H9 (cell line): ENCODE data around the gene SNED1. TPM values are rescaled to one million over a fixed set of nuclear protein-coding genes. Genes with fewer than 3 reads are reported as not detected.

ENCODE experiments used
- DNase-seq: peaks from one replicate; pipeline ENCODE4 v3.0.0-alpha.2; 2017
- H2AFZ ChIP-seq: one replicate; pipeline ENCODE4 v1.6.1; 2013; ENCODE audit warnings: mild to moderate bottlenecking, low read length, control low read depth, moderate library complexity
- H2AK5ac ChIP-seq: 2 replicates; pipeline ENCODE4 v1.6.1; 2013; ENCODE audit warnings: low read length, control low read depth, mixed read lengths; ENCODE audit not compliant: insufficient read length
- H2BK120ac ChIP-seq: one replicate; pipeline ENCODE4 v1.6.1; 2013; ENCODE audit warnings: low read depth, mild to moderate bottlenecking, low read length, control low read depth, inconsistent platforms; ENCODE audit not compliant: poor library complexity, severe bottlenecking
- H2BK12ac ChIP-seq: 2 replicates; pipeline ENCODE4 v1.6.1; 2013; ENCODE audit warnings: low read length, control low read depth, mixed read lengths, low read depth; ENCODE audit not compliant: insufficient read length
- H2BK15ac ChIP-seq: 2 replicates; pipeline ENCODE4 v1.6.1; 2013; ENCODE audit warnings: low read depth, low read length, control low read depth
- H2BK20ac ChIP-seq: one replicate; pipeline ENCODE4 v1.6.1; 2013; ENCODE audit warnings: low read depth, mild to moderate bottlenecking, low read length, control low read depth, inconsistent platforms; ENCODE audit not compliant: poor library complexity, severe bottlenecking
- H2BK5ac ChIP-seq: 2 replicates; pipeline ENCODE4 v1.6.1; 2013; ENCODE audit warnings: low read length, control low read depth, mixed read lengths; ENCODE audit not compliant: insufficient read length
- H3K14ac ChIP-seq: 2 replicates; pipeline ENCODE4 v1.6.1; 2013; ENCODE audit warnings: low read length, control low read depth; ENCODE audit not compliant: insufficient read depth
- H3K18ac ChIP-seq: 2 replicates; pipeline ENCODE4 v1.6.1; 2013; ENCODE audit warnings: low read depth, mild to moderate bottlenecking, mixed read lengths, low read length, control low read depth; ENCODE audit not compliant: insufficient read length
- H3K23ac ChIP-seq: 2 replicates; pipeline ENCODE4 v1.6.1; 2013; ENCODE audit warnings: low read length, control low read depth, mixed read lengths, low read depth; ENCODE audit not compliant: insufficient read length
- H3K23me2 ChIP-seq: 2 replicates; pipeline ENCODE4 v1.6.1; 2013; ENCODE audit warnings: low read depth, mild to moderate bottlenecking, mixed read lengths, low read length, control low read depth; ENCODE audit not compliant: insufficient read length, poor library complexity, severe bottlenecking
- H3K27ac ChIP-seq: 2 replicates; pipeline ENCODE4 v1.5.1; 2013; ENCODE audit warnings: low read length, control low read depth, mixed read lengths, low read depth; ENCODE audit not compliant: insufficient read length
- H3K27me3 ChIP-seq: 2 replicates; pipeline ENCODE4 v1.6.1; 2013; ENCODE audit warnings: low read length, control low read depth, inconsistent platforms; ENCODE audit not compliant: insufficient read depth
- H3K4ac ChIP-seq: 2 replicates; pipeline ENCODE4 v1.6.1; 2013; ENCODE audit warnings: low read depth, mild to moderate bottlenecking, control low read depth, inconsistent platforms, low read length, moderate library complexity
- H3K4me1 ChIP-seq: 2 replicates; pipeline ENCODE4 v1.6.1; 2013; ENCODE audit warnings: low read length, control low read depth, inconsistent platforms; ENCODE audit not compliant: insufficient read depth
- H3K4me2 ChIP-seq: 2 replicates; pipeline ENCODE4 v1.6.1; 2013; ENCODE audit warnings: low read length, control low read depth, mixed read lengths; ENCODE audit not compliant: insufficient read length, insufficient read depth
- H3K56ac ChIP-seq: 2 replicates; pipeline ENCODE4 v1.6.1; 2013; ENCODE audit warnings: low read depth, mild to moderate bottlenecking, mixed read lengths, low read length, control low read depth; ENCODE audit not compliant: insufficient read length
- H3K79me1 ChIP-seq: 2 replicates; pipeline ENCODE4 v1.6.1; 2013; ENCODE audit warnings: low read depth, mild to moderate bottlenecking, moderate library complexity, low read length, control low read depth, inconsistent platforms; ENCODE audit not compliant: insufficient read depth, poor library complexity, severe bottlenecking
- H3K79me2 ChIP-seq: 2 replicates; pipeline ENCODE4 v1.6.1; 2013; ENCODE audit warnings: low read length, control low read depth, inconsistent platforms; ENCODE audit not compliant: insufficient read depth
- H3K9ac ChIP-seq: 2 replicates; pipeline ENCODE4 v1.6.1; 2013; ENCODE audit warnings: low read length, control low read depth, mixed read lengths; ENCODE audit not compliant: insufficient read length; ENCODE audit errors: extremely low read depth
- H3K9me3 ChIP-seq: one replicate; pipeline ENCODE4 v1.6.1; 2013; ENCODE audit warnings: low read depth, low read length, inconsistent platforms; ENCODE audit not compliant: control insufficient read depth
- H3T11ph ChIP-seq: one replicate; pipeline ENCODE4 v1.6.1; 2013; ENCODE audit warnings: mild to moderate bottlenecking, low read length, control low read depth, inconsistent platforms
- H4K20me1 ChIP-seq: one replicate; pipeline ENCODE4 v1.6.1; 2013; ENCODE audit not compliant: control insufficient read depth, insufficient read length, insufficient read depth
- H4K5ac ChIP-seq: 2 replicates; pipeline ENCODE4 v1.6.1; 2013; ENCODE audit warnings: low read depth, mild to moderate bottlenecking, mixed read lengths, low read length, control low read depth; ENCODE audit not compliant: insufficient read length
- H4K8ac ChIP-seq: replicated peaks from 2 replicates; pipeline ENCODE4 v1.6.1; 2013; ENCODE audit warnings: low read length, control low read depth, mixed read lengths, low read depth; ENCODE audit not compliant: insufficient read length
- H4K91ac ChIP-seq: 2 replicates; pipeline ENCODE4 v1.6.1; 2013; ENCODE audit warnings: low read depth, mild to moderate bottlenecking, moderate library complexity, mixed read lengths, low read length, control low read depth; ENCODE audit not compliant: insufficient read length
- H3K27ac Mint-ChIP-seq, 3 experiments: 2 replicates in 2 of 3; 3 replicates in 1 of 3; pipeline ENCODE4 v1.8.0; 2020 to 2021; ENCODE audit warnings: mixed read lengths in 3 of 3, mild to moderate bottlenecking in 1 of 3, moderate library complexity in 1 of 3
- H3K27me3 Mint-ChIP-seq: 2 replicates; pipeline ENCODE4 v1.8.0; 2021; ENCODE audit warnings: low read depth, mild to moderate bottlenecking, moderate library complexity, mixed read lengths
- H3K36me3 Mint-ChIP-seq, 3 experiments: 2 replicates in 2 of 3; 3 replicates in 1 of 3; pipeline ENCODE4 v1.8.0; 2020 to 2021; ENCODE audit warnings: low read depth in 3 of 3, mixed read lengths in 3 of 3; ENCODE audit not compliant: insufficient read depth in 1 of 3
- H3K4me1 Mint-ChIP-seq, 2 experiments: 2 replicates each; pipeline ENCODE4 v1.8.0; 2020; ENCODE audit warnings: mixed read lengths in 2 of 2
- H3K4me3 Mint-ChIP-seq, 2 experiments: 2 replicates in 1 of 2; 3 replicates in 1 of 2; pipeline ENCODE4 v1.8.0; 2020 to 2021; ENCODE audit warnings: mild to moderate bottlenecking in 2 of 2, mixed read lengths in 2 of 2, moderate library complexity in 1 of 2
- H3K9me3 Mint-ChIP-seq, 2 experiments: 2 replicates in 1 of 2; 3 replicates in 1 of 2; pipeline ENCODE4 v1.8.0; 2020; ENCODE audit warnings: mild to moderate bottlenecking in 2 of 2, mixed read lengths in 2 of 2, moderate library complexity in 1 of 2
- WGBS: extraction: QIAGEN DNeasy Blood & Tissue Kit; methylation state at CpG from one replicate; pipeline ENCODE4 v1.1.7; 2013; ENCODE audit warnings: missing lambda C conversion rate, low lambda C conversion rate, mixed read lengths; ENCODE audit not compliant: insufficient read length; ENCODE audit errors: extremely low coverage; 5-methylcytosine and 5-hydroxymethylcytosine counted together
- total RNA-seq: library from RNA; stranded (reverse); gene quantifications from 2 replicates; pipeline ENCODE4 v1.2.1, GENCODE V29; 2021
- TF ChIP-seq, protein P1 (sequence below): fragments of 200-600 bp; sonication (generic); conservative IDR thresholded peaks from 3 replicates; pipeline ENCODE4 v1.8.0; 2021; ENCODE audit warnings: antibody characterized with exemption, mild to moderate bottlenecking

The SNED1 gene
- total RNA-seq, 1 experiment from 2014 or later: 2.5 TPM

DNA sequence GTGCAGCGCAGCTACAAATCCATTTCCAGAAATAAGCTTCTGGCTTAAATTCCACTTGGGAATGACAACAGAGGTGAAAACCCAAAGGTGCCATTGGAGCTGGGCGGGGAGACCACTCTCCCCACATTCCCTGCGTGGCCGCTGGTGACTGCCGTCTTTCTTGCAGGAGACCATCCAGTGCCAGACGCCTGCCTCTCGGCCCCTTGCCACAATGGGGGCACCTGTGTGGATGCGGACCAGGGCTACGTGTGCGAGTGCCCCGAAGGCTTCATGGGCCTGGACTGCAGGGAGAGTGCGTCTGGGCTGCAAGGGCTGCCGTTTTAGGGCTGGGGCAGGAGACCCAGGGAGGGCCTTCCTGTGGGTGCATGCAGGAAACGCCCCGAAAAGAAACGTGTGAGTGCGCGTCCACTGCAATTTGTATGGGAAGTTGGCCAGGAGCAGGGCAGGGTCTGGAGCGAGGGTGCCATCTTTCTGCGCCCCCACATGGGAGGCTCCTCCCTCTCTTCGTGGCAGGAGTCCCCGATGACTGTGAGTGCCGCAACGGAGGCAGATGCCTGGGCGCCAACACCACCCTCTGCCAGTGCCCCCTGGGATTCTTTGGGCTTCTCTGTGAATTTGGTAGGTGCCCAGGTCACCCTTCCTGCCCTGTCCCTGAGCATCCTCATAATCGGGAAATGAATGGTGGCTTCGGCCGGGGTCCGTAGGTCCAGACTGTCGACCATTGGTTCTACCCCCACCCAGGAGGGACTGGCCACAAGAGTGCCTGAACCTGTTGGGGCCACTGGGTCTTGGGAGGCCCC, 49.9 kb downstream of the SNED1 start:
- Histone ChIP-seq H2AFZ (no peak overlapping the region), H4K8ac (no peak overlapping the region), H3K27me3 (no peaks in the 10 kb centered on the region), H4K5ac (no peak overlapping the region), H4K20me1 (no peaks in the 10 kb centered on the region), H3K4me1 (no peaks in the 10 kb centered on the region), H4K91ac (no peak overlapping the region), H3K23ac (no peak overlapping the region), H2BK20ac (no peak overlapping the region), H3K4me2 (no peak overlapping the region), H3K9ac (no peak overlapping the region), H3K79me1 (no peaks in the 10 kb centered on the region), H2BK12ac (no peak overlapping the region), H2AK5ac (no peak overlapping the region), H3K23me2 (no peaks in the 10 kb centered on the region), H3K56ac (no peak overlapping the region), H2BK5ac (no peak overlapping the region), H3T11ph (no peak overlapping the region), H3K9me3 (no peaks in the 10 kb centered on the region), H3K14ac (no peak overlapping the region), H3K18ac (no peak overlapping the region), H3K4ac (no peak overlapping the region), H2BK15ac (no peak overlapping the region), H2BK120ac (no peak overlapping the region), H3K79me2 (no peaks in the 10 kb centered on the region), H3K27ac (no peak overlapping the region)
- Mint-ChIP-seq H3K4me1 (no peaks in the 10 kb centered on the region), H3K27me3 (peaks cover 31% of the 10 kb centered on the region), H3K4me3 (no peak overlapping the region), H3K9me3 (peaks cover 14 to 16% of the 10 kb centered on the region in 2 experiments; a peak in 4 of 5 replicates), H3K36me3 (no peaks in the 10 kb centered on the region), H3K27ac (no peak overlapping the region)
- DNase-seq: no peak
- TF ChIP-seq, protein P1, sequence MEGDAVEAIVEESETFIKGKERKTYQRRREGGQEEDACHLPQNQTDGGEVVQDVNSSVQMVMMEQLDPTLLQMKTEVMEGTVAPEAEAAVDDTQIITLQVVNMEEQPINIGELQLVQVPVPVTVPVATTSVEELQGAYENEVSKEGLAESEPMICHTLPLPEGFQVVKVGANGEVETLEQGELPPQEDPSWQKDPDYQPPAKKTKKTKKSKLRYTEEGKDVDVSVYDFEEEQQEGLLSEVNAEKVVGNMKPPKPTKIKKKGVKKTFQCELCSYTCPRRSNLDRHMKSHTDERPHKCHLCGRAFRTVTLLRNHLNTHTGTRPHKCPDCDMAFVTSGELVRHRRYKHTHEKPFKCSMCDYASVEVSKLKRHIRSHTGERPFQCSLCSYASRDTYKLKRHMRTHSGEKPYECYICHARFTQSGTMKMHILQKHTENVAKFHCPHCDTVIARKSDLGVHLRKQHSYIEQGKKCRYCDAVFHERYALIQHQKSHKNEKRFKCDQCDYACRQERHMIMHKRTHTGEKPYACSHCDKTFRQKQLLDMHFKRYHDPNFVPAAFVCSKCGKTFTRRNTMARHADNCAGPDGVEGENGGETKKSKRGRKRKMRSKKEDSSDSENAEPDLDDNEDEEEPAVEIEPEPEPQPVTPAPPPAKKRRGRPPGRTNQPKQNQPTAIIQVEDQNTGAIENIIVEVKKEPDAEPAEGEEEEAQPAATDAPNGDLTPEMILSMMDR: no peak
- WGBS: no CpG with 5 or more reads among the region's 30 CpGs
